ENCODE data around the gene PPP6R1.

- TF ChIP-seq CTCF (conservative IDR thresholded peaks at IDR 0.05; ENCODE audit: low read length) (no peak), EZH2phosphoT487 (IDR thresholded peaks at IDR 0.05; ENCODE audit: borderline replicate concordance, low read depth, low read length) (no peak)
Measured at GRCh38 chr19:55232286-55232602, 26.6 kb downstream of the PPP6R1 start.

All from OCI-LY7 (cell line).